Astrocyte (in vitro differentiated cells and primary cell): ENCODE results near the gene DMRTB1.

Experiments
- CTCF ChIP-seq: IDR thresholded peaks from 2 replicates; pipeline ENCODE4 v1.5.1; 2011; ENCODE audit warnings: low read depth, mild to moderate bottlenecking, inconsistent platforms, low read length, moderate library complexity; ENCODE audit not compliant: insufficient read depth
- EZH2 ChIP-seq: IDR thresholded peaks from 2 replicates; pipeline ENCODE4 v1.6.1; 2012; ENCODE audit warnings: mild to moderate bottlenecking, low read length, inconsistent platforms; ENCODE audit not compliant: insufficient read depth

DNA sequence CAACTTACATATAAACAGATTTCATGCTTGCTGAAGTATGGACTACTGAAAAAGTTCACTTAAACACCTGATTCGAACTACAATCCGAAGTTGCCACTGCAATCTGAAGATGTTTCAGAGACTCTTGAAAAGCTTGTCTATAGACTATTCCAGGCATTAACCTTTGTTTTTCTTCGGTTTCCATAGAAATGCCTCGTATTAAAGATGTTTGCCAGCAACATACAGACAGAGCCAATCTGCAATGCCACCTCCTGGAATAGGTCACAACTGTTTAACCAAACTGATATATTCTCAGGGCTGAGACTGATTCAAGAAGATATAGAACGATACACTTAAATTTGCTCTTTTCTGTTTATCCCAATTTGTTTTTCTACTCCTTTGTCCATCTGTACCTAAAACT lies 28.9 kb upstream of the DMRTB1 start:
- no peak for TF ChIP-seq CTCF
- TF ChIP-seq EZH2: no peak
